ENCODE results near the gene CRADD. TPM values are rescaled to one million over a fixed set of nuclear protein-coding genes. Genes with fewer than 3 reads are reported as not detected.

CRADD gene
- total RNA-seq, 1 experiment from 2014 or later = 7.6 TPM

DNA sequence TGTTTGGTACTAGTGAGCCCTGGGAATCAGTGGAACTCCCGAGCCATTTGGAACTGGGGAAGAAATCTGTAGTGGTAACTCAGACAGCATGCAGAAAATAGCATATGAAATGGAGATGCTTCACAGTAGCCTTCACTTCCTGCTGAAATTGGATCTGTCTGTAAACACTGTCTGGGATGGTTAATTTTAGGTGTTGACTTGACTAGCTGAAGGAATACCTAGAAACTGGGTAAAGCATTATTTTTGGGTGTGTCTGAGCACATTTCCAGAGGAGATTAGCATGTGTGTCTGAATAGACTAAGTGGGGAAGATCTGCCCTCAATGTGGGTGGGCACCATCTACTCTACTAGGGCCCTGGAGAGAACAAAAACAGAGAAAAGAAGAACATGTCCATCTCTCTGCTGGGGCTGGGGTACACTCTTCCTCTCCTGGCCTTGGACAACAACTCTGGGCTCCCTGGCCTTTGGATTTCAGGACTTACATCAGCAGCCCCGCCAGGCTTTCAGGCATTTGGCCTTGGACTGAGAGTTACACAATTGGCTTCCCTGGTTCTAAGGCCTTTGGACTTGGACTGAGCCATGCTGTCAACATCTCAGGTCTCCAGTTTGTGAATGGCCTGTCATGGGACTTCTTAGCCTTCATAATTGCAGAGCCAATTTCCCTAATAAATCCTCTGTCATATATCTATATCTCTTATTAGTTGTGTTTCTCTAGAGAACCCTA is 14.0 kb upstream of the CRADD start:
- H3K4me1 ChIP-seq (ENCODE audit: insufficient read depth, low read length) = no peaks in the 10 kb centered on the region
- no peak for DNase-seq
- peaks cover 4 to 7% of the 10 kb centered on the region in 2 experiments; a peak in 3 of 4 replicates for H3K4me1 Mint-ChIP-seq
- H3K9me3 ChIP-seq (ENCODE audit: control insufficient read depth, low read depth, low read length) = no peaks in the 10 kb centered on the region
- no CpG with 5 or more reads among the region's 2 CpGs for WGBS (ENCODE audit: extremely low coverage, insufficient read length, low lambda C conversion rate)
- H3T11ph ChIP-seq (ENCODE audit: low read length) = no peak overlapping the region
- H3K4me3 Mint-ChIP-seq = no peak overlapping the region
- H3K79me2 ChIP-seq (ENCODE audit: insufficient read depth, low read length) = no peaks in the 10 kb centered on the region
- no peaks in the 10 kb centered on the region for H3K27me3 Mint-ChIP-seq (ENCODE audit: low read depth)
- H3K4me2 ChIP-seq (ENCODE audit: insufficient read depth, insufficient read length, low read length) = no peak overlapping the region
- H2AFZ ChIP-seq (ENCODE audit: low read length) = no peak overlapping the region
- no peak overlapping the region for H4K5ac ChIP-seq (ENCODE audit: insufficient read length, low read depth, low read length)
- no peak overlapping the region for H3K23ac ChIP-seq (ENCODE audit: insufficient read length, low read depth, low read length)
- no peak overlapping the region for H3K9ac ChIP-seq (ENCODE audit: extremely low read depth, insufficient read length, low read length)
- H3K27ac Mint-ChIP-seq = peak overlapping the region in 1 of 3 experiments; percentile 10; a peak in 1 of 7 replicates
- H3K27me3 ChIP-seq (ENCODE audit: insufficient read depth, low read length) = no peaks in the 10 kb centered on the region
- no peaks in the 10 kb centered on the region; a peak in 1 of 7 replicates for H3K36me3 Mint-ChIP-seq (ENCODE audit: insufficient read depth in 1 of 3, low read depth in 3 of 3)
- H2BK120ac ChIP-seq (ENCODE audit: low read depth, low read length, poor library complexity, severe bottlenecking) = no peak overlapping the region
- no peak overlapping the region for H2BK15ac ChIP-seq (ENCODE audit: low read depth, low read length)
- no peak overlapping the region for H2AK5ac ChIP-seq (ENCODE audit: insufficient read length, low read length)
- no peak overlapping the region for H4K91ac ChIP-seq (ENCODE audit: insufficient read length, low read depth, low read length)
- no peak overlapping the region for H2BK12ac ChIP-seq (ENCODE audit: insufficient read length, low read depth, low read length)
- no peak overlapping the region for H2BK20ac ChIP-seq (ENCODE audit: low read depth, low read length, poor library complexity, severe bottlenecking)
- H2BK5ac ChIP-seq (ENCODE audit: insufficient read length, low read length) = no peak overlapping the region
- H3K27ac ChIP-seq (ENCODE audit: insufficient read length, low read depth, low read length) = no peak overlapping the region
- H3K14ac ChIP-seq (ENCODE audit: insufficient read depth, low read length) = no peak overlapping the region
- TF ChIP-seq CTCF (conservative IDR thresholded peaks at IDR 0.05) = no peak
- no peak overlapping the region for H3K18ac ChIP-seq (ENCODE audit: insufficient read length, low read depth, low read length)
- H4K20me1 ChIP-seq (ENCODE audit: control insufficient read depth, insufficient read depth, insufficient read length) = no peaks in the 10 kb centered on the region
- H3K23me2 ChIP-seq (ENCODE audit: insufficient read length, low read depth, low read length, poor library complexity, severe bottlenecking) = no peaks in the 10 kb centered on the region
- H4K8ac ChIP-seq (replicated peaks; ENCODE audit: insufficient read length, low read depth, low read length) = no peak overlapping the region
- H3K56ac ChIP-seq (ENCODE audit: insufficient read length, low read depth, low read length) = no peak overlapping the region
- no peak overlapping the region for H3K4ac ChIP-seq (ENCODE audit: low read depth, low read length)
- H3K79me1 ChIP-seq (ENCODE audit: insufficient read depth, low read depth, low read length, poor library complexity, severe bottlenecking) = no peaks in the 10 kb centered on the region
- H3K9me3 Mint-ChIP-seq = peaks cover 0 to 2% of the 10 kb centered on the region in 2 experiments; a peak in 1 of 5 replicates

Data from H9 (cell line).